Medulla oblongata (tissue), 1 donor: ENCODE measurements around the gene CPNE7.
"Not testable (repeated sequence)": the region's sequence is repeated elsewhere in the genome, so short reads cannot be mapped to it uniquely, and the experiment has no call there.

ENCODE experiments used
- DNase-seq: peaks from one replicate; pipeline ENCODE4 v3.0.0-alpha.2; 2015; ENCODE audit errors: extremely low spot score

Gene CPNE7

DNA sequence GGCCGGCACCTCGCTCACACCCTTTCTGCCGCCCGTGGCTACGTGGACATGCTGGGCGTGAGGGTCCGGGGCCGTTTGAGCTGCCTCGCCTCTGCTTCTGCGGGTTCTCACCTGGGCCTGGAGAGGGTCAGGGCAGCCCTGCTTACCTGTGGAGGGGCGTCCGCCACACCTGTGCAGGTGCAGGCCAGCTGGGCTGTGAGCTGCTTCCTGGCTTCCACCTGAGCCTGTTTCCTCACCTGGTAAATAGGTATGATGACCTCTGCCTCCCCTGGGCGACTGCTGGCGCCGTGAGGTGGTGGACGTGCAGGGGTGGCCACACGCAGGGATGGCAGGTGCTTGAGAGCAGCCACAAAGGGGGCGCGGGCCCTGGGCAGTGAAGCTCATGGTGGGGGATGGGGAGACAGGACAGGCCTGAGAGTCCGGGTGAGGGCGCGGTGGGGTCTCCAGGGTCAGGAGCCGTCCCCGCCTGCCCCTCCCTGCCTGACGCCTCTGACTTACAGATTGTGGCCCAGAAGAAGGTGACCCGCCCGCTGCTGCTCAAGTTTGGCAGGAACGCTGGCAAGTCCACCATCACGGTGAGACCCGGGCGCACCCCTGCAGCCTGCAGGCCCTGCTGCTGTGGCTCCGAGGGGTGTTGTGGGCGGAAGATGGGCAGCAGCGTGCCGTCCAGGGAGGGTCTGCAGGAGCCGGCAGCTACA, 7.8 kb downstream of the CPNE7 start:
- DNase-seq, result no peak

DNA sequence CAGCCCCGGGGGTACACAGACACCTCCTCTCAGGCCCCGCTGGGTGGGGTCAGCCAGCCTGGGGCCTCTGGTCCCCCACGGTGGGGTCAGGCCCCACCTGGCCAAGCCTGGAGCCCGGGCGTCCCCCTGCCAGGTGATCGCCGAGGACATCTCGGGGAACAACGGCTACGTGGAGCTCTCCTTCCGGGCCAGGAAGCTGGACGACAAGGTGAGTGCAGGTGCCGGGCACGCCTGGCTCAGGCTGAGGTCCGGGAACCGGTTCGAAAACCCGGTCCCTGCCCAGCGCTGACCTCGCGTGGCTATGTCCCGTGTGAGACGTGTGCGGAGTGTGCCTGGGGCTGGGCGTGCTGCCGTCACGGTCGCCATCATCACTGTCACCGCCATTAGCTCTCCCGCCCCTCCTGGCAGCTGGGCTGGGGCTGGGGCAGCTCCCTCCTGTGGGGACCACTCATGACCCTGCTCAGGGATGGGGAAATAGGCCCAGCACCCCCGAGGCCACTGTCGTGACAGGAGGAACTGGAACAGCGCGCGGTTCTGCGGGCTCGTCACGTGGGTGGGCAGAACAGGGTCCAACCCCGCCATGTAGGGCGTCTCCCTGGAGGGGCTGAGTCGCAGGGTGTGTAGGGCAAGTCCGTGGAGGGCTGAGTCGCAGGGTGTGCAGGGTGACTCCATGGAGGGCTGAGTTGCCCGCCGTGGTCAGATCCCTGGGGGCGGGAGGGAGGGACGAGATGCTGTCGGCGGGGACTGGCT, 8.5 kb downstream of the CPNE7 start:
- no peak for DNase-seq

DNA sequence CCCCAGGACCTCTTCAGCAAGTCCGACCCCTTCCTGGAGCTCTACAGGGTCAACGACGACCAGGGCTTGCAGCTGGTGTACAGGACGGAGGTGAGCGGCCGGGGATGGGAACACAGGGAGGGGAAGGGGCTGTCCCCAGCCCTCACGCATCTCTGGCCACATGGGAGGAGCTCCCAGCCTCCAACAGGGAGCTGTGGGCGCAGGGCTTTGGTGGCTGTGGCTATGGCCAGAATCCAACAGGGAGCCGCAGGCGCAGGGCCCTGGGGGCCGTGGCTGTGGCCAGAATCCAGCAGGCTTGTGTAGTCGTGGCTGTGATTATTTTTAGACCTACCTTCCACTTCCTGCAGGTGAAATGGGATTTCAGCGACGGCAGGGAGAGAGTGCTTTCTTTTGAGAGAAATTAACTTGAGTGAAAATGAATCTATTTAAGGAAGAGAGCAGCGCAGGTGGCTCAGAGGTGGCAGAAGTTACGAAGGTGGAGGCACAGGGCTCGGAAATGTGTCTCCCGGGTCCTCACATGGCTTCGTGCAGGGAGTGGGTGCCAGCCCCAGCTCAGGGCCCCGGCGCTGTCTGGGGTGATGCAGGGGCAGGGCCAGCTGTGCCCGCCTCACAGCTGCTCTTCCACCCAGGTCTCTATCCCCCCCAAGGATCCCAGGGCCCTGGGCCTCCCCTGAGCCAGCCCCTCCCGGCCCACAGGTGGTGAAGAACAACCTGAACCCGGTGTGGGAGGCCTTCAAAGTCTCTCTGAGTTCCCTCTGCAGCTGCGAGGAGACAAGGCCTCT, 9.4 kb downstream of the CPNE7 start:
- DNase-seq, result no peak

- DNase-seq, result no peak
Observed at GRCh38 chr16:89586218-89586617, 10.7 kb downstream of the CPNE7 start.

DNA sequence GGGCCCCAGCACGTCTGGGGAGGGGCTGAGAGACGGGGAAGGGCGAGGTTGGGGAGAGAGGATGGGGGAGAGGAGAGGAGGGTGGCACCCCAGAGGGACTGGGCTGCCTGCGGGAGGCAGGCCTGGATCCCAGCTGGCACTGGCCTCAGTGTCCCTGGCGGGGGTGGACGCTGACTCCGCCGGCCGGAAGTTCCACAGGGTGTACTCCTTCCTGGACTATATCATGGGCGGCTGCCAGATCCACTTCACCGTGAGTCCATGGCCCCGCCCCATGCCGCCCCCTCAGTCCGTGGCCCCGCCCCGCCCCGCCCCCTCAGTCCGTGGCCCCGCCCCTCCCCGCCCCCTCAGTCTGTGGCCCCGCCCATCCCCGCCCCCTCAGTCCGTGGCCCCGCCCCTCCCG, 11.3 kb downstream of the CPNE7 start:
- DNase-seq, result no peak

DNA sequence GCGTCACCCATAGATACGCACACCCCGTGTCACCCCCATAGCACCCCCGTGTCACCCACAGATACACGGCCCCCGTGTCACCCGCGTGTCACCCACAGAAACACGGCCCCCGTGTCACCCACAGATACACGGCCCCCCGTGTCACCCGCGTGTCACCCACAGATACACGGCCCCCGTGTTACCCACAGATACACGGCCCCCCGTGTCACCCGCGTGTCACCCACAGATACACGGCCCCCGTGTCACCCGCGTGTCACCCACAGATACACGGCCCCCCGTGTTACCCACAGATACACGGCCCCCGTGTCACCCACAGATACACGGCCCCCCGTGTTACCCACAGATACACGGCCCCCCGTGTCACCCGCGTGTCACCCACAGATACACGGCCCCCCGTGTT, 12.1 kb downstream of the CPNE7 start:
- DNase-seq, result not testable (repeated sequence)

GRCh38 chr16:89588413-89589109, 13.0 kb downstream of the CPNE7 start:
- no peak for DNase-seq

DNA sequence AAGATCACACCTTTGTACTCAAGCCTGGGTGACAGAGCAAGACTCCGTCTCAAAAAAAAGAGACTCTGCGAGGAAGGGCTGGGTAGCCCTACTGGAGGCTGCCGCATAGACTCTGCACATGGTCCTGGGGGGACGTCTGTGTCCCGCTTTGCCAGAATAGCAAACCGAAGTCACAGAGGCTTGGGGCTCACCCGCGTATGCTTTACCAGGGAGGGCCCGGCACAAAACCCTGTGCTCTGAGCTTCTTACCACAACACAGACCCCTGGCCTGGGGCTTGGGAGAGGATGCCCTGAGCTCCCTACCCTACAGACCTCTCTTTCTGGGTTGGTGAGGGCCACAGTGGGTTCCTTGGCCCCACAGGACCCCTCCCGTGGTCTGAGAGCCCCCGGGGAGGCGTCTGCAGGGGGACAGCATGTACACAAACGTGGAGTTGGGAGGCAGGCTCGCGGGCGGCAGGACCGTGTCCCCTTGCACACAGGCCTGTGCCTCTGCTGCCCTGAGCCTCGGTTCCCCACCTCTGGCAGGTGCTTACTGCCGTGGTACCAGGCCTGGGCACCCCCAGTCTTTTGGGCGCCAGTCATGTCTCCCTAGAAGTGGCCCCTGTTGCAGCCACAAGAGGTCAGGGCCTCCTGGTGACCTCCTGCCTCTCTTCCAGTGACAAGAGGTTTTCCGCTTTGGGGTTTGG, 13.8 kb downstream of the CPNE7 start:
- no peak for DNase-seq

GRCh38 chr16:89593841-89594240, 18.3 kb downstream of the CPNE7 start:
- DNase-seq, result no peak

DNA sequence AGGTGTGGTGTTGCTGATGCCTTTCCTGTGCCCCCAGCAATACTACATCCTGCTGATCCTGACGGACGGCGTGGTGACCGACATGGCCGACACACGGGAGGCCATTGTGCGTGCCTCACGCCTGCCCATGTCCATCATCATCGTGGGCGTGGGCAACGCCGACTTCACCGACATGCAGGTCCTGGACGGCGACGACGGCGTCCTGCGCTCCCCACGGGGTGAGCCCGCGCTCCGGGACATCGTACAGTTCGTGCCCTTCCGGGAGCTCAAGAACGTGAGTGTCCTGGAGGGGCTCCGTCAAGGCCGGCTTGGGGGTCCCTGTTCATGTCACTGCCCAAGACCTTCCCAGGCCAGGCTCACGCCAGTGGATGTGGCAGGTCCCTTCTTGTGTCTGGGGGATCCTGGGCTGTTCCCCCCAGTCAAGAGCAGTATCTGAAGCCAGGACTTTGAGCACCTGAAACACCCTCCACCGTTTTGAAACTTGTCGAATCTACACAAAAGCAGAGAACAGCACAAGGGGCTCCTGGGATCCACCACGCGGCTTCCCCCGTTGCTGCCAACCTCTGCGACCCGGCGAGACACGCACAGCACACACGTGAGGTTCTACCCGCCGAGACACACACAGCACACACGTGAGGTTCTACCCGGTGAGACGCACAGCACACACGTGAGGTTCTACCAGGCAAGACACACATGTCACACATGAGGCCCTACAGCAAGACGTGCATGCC, 19.9 kb downstream of the CPNE7 start:
- DNase-seq, result no peak

- no peak for DNase-seq
Observed at GRCh38 chr16:89596061-89596689, 20.6 kb downstream of the CPNE7 start.

GRCh38 chr16:89596957-89597649, 21.5 kb downstream of the CPNE7 start:
- DNase-seq, result no peak

- DNase-seq, result no peak
Observed at GRCh38 chr16:89598199-89598598, 22.6 kb downstream of the CPNE7 start.

DNA sequence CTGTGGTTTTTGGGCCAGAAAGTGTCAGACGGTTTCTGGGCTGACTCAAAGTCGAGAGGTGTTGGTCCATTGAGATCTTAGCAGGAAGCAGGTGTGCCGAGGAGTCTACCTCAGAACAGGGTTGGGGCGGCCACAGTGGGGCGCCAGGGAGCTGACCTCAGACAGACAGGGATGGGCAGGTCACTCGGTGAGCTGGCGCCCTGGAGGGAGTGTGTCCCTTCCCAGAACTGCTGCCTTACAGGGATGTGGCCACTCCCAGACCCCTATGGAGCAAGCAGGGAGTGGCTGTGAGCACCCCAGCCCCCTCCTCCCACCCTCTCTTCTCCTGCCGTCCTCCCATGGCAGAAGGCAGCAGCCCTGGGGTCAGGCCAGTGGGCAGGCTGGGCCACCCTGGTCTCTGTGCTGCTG, 23.9 kb downstream of the CPNE7 start:
- DNase-seq, result no peak

DNA sequence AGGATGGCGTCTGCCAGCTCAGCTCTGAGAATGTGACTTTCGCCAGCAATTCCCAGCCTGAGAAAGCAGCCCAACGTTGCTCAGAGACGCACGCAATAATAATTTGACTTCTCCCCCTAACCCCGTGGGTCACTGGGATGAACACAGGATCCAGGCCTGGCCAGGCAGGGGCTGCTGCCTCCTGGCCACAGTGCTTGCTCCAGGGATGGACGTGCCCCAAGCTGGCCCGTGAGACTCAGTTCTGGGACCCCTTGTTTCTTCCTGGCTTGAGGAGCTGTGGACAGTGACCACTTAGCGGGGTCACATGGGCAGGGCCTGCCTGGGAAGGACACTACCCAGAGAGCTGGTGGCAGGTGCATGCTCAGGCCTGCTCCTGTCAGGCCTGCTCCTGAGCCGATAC, 24.3 kb downstream of the CPNE7 start:
- DNase-seq, result no peak

DNA sequence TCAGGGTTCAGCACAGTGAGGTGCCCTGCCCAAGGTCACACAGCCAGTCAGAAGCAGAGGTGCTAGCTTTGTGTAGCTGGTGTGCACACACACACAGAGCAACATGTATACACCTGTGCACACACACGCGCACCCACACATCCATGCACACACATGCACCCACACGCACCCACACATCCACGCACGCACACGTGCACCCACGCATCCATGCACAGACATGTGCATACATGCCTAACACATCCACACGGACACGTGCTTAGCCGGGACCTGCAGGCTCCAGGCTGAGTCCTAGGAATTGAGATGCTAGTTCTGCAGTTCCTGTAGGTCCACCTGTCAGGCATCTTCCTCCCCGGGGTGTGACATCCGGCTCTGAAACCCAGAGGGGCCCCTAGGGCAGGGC, 24.9 kb downstream of the CPNE7 start:
- DNase-seq, result no peak

- DNase-seq, result no peak
Observed at GRCh38 chr16:89600956-89601355, 25.4 kb downstream of the CPNE7 start.

DNA sequence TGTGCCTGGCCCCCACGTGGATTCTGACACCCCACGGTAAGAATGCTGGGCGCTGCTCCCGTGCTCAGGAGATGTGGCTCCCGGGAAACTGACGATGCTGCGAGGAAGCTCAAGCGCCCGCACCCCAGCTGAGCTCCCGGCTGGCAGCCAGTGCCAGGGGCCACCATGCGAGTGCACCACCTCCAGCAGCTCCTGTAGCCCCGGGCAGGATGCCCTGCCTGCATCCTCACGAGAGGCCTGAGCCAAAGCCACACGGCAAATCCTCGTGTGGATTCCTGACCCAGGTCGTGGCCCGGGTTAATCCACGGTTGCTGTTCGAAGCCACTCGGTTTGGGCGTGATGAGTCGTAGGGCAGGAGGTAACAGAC, 26.3 kb downstream of the CPNE7 start:
- no peak for DNase-seq

- no peak for DNase-seq
Observed at GRCh38 chr16:89602273-89602951, 26.9 kb downstream of the CPNE7 start.
